Stromal cell of bone marrow (primary cell): ENCODE measurements around the gene FOXJ1.

Source experiments
- DNase-seq: peaks from one replicate; pipeline ENCODE4 v3.0.0-alpha.2; 2012; ENCODE audit warnings: low read depth

FOXJ1 gene

DNA sequence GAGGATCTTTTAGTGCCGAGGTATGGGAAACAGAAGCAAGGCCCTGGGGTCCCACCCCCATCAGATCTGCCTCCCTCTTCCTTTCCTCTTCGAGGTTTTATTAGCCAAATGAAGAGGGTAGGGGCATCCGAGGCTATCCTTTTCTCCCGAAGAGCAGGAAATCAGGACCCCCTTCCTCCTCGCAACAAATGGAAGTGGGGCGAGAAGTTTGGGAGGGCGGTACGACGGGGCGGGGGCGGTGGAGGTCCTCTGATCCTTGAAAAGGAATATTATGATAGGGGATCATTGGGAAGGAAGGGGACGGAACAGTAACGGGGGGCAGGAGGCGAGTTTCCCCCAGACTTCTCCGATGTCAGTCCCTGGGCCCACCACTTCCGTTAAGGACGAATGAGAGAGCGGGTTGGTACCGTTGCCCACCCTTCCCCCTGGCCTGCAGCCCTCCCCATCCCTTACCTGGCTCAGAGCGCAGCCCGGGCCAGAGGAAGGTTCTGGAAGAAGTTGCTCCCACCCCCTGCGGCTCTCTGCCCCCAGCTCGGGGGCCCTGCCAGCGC lies 309 bp downstream of the FOXJ1 start:
- DNase-seq = no peak

DNA sequence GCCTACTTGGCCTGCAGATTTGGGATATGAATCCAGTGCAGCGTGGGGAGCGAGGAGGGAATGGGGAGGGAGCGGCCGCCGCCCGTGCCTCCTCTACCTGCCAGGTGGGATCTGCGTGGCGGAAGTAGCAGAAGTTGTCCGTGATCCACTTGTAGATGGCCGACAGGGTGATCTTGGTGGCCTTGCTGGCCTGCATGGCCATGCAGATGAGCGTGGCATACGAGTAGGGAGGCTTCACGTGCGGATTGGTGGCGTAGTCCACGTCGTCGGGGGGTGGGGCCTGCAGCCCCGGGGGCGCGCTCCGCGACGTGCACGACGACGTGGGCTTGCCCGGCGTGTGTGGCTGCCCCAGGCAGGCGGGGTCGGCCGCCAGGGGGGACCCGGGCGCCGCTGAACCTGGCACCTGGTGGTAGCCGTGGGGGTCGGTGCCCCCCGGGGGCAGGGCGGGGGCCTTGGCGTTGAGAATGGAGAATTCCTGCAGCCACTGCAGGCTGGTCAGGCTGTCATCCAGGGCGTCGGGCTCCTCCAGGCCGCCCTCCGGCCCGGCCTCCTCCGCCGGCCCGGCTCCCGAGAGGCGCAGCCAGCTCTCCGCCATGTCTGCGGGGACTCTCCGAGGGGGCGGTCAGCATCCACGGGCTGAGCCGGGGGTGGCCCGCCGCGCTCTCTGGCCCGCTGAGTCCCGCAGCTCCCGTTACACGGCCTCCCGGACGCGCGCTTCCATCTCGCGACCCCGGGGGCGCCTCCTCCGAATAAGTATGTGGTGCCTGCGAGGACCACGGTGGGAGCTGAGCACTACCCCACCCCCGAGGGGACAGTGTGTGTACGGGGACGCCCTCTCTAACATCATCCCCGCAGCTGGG lies 1.0 kb downstream of the FOXJ1 start:
- DNase-seq = no peak

DNA sequence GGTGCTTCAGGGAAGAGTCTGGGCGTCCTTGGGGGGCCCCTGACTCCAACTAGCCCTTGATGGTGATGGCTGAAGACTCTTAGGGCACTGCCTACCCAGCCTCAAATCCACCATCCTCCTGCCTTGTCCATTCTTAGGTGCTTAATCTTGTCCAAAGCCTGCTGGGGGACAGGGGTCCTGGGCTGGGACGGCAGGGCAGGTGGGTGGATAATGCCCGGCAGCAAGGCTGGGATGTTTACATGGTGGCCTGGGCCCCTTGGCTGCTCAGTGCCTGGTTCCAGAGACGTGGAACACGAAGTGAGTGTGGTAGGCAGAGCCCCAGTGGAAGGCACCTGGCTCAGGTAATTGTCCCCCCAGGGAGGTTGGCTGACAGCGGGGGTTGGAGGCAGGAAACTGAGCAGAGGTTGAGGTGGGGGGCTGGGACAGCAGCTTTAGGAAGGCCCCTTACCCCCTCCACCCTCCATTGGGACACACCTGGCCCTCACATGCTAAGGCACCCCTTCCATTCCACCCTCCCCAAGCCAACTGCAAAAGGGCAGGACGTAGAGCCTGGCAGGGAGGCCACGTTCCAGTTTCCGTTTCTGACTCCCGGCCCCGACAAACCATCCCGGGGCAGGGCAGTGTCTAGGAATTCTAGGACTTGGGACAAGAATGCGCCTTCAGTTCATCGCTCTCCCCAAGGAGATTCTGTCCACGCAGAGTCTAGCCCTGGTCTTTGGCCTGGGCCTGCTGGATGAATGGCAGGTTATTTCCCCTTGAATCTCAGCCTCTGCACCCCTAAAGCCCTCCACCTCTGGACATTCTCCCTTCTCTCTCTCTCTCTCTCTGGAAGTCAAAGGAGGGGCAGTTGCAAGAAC lies 1.9 kb downstream of the FOXJ1 start:
- DNase-seq = no peak

DNA sequence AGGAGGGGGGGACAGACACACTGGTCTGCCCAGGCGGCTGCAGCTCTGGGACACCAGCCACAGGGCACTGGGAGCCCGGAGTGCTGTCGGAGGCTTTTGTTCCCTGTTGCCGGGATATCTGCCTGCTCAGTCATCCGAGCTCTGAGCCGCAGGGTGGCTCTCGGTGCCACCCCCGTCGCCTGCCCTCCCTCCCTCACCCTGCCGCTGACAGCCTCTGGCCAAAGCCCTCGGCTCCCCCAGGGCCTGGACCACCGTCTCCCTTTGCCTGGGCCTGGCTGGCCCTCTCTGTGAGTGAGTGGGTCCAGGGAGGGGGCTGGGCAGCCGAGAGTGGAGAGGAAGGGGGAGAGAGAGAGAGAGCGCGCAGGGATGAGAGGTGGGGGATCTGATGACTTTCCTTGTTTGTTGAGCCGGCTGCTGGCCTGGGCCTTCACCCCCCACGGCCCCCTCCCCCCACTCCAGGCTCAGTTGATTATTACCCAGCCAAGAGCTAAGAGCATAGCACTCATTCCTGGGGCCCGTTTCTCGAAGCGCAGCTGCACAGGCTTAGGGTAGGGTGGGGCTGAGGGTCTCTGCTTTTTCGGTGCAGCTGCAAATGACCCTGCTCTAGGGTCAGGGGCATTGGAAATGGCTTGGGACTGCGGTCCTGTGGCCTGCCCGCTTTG lies 2.7 kb downstream of the FOXJ1 start:
- no peak for DNase-seq

DNA sequence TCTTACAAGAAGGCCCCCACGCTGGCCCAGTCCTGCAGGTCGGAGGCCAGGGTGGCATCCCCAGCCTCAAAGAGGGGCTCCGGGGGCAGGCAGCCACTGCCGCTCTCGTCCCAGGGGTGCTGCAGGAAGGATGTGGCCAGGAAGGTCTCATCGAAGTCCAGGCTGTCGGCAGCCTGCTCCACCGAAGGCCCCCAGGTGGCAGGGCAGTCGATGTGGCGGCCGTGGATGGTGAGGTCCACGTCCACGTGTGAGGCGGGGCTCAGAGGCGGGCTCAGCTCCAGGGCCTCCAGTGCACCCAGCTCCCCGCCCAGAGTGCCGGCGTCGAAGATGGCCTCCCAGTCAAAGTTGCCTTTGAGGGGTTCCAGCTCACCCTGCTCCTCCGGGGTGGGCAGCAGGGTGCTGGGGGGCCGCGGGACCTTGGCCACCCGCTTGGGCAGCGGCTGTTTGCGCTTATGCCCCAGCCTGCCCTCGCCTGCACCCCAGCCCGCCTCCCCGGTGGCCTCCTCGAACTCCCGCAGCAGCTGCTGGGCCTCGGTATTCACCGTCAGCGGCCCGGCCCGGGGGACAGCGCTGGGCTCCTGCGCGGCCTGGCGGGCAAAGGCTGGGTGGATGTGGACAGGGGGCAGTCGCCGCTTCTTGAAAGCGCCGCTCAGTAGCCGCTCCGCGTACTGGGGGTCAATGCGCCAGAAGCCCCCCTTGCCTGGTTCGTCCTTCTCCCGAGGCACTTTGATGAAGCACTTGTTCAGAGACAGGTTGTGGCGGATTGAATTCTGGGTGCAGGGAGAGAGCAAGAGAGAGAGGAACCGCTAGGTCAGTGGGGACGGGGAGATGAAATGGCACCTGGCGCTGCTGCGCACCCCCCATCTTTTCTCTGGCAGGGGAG lies 3.5 kb downstream of the FOXJ1 start:
- DNase-seq = no peak

DNA sequence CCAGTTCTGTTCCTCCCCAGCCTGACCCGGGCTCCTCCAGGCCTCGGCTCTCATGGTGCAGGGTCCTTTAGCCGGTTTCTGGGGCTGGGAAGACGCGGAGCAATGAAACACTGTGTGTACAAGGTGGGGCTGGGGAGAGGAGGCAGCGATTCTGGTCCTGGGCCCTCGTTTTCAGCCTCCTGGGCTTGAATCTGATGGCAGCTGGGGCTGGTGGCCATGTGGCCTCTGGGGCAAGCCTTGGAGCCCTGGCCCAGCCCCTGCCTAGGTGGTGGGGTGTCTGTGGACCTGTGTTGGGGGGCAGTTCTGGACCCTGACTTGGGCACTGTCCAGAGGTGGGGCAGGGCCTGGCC lies 4.1 kb downstream of the FOXJ1 start:
- no peak for DNase-seq

DNA sequence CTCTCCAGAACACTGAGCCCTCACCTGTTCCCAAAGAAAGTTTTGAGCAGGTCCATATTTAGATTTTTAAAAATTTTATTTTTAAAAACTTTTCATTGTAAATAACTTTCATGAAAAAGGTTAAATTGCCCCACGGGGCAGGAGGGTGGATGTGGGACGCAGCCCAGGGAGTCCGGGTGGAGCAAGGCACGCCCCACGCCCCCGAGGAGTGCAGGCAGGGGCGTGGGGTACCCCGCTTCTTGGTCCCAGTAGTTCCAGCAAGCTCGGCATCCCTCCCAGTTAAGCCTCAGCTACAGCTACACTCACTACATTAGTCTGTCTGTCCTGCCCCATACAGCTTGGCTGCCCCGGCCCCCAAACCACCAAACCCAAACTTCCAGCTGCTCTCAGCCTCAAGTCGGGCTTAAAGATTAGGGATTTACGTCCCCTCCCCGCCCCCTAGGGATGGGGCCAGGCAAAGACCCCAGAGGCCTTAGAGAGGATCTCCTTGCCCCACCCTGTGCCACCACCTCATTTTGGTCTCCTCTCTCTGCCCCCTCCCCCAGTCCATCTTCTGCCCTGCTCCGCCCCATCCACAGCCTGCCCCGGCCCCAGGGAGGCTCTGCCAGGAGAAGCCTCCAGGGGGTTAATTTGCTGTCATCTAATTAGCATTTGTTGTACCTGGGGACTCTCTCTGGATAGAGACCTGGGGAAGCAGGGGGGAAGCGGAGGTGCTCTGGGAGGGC lies 4.6 kb downstream of the FOXJ1 start:
- no peak for DNase-seq

DNA sequence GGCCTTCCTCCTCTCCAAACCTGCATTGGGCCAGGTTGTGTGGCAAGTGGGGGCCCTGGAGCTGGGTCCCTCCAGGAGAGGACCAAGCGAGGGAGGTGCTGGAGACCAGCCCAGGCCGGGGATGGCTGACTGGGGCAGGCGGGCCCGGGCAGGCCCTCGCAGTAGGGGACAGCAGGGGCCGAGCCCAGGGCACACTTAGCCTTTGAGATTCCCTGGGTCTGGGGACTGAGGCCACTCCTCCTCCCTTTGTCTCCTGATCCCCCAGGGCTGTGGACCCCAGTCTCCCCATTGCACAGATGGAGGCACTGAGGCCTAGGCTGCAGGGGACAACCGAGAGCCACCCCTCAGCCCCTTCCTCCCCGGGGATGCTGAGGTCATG lies 5.2 kb downstream of the FOXJ1 start:
- DNase-seq = no peak

DNA sequence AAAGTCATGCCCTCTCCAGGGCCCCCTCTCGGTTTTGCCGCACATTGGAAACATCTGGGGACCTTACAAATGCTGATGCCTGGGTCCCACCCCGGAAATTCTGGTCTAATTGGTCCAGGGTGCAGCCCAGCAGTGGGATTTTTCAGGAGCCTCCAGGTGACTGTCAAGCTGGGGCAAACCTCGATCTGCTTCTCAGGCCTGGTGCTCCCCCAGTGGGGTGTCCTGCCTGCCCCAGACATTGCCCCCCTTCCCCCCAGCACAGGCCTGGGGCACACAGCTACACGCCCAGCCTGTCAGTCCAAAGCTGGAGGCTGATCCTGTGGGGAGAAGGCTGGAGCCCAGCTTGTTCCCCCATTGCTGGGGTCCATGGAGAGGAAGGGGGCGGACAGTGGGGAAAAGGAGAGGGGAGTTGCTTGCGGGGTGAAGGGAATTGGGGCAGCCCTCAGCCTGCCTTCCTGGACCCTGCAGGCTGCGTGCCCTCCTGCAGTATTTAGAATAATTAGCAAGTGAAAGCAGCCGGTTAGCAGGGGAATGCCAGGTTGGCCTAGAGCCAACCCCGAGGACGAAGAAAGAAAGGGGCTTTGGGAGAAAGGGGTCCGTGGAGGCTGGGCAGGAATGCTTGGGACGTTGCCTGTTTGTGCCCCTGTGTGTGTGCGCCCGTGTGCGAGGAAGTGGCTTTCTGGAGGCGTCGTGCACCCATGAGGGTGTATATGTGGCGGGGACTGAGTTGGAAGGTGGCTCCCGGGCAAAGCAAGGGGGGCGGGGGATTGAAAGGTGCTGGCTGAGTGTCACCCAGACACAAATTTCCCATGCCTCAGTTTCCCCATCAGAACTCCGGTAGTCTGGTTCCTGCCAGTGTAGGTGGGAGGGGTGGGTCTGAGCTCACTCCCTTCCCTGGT lies 5.9 kb downstream of the FOXJ1 start:
- DNase-seq = no peak

DNA sequence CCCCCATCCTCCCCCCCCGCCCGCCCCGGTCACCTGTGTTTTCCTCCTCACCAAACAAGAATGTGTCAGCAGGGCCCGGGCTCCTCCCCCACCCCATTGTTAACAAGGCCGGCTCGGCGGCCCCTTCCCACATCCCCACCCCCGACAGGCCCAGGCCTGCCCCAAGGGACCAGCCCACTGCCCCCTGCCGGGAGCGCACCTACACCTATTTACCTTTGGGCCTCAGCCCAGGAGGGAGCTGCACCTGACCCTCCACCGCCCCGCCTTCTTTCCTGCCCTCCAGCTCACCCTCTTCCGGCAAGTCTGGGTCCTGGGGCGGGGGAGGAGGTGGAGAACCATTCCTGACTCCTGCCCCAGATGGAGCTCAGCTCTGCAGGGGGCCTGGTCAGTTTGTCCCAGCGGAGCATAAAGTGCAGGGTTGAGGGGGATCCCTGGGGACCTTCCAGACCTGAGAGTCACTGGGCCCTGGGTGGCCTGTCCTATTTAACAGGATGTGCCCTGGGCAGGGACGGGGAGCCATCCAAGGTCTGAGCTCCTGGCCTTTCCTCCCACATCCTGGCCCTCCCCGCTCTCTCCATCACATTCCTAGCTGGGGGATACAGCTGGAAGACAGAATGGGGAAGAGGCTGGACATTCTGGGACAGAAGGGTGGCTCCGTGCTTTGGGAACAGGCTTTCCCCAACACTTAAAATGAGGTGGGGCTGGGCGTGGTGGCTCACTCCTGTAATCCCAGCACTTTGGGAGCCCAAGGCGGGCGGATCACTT lies 8.3 kb downstream of the FOXJ1 start:
- DNase-seq = no peak

DNA sequence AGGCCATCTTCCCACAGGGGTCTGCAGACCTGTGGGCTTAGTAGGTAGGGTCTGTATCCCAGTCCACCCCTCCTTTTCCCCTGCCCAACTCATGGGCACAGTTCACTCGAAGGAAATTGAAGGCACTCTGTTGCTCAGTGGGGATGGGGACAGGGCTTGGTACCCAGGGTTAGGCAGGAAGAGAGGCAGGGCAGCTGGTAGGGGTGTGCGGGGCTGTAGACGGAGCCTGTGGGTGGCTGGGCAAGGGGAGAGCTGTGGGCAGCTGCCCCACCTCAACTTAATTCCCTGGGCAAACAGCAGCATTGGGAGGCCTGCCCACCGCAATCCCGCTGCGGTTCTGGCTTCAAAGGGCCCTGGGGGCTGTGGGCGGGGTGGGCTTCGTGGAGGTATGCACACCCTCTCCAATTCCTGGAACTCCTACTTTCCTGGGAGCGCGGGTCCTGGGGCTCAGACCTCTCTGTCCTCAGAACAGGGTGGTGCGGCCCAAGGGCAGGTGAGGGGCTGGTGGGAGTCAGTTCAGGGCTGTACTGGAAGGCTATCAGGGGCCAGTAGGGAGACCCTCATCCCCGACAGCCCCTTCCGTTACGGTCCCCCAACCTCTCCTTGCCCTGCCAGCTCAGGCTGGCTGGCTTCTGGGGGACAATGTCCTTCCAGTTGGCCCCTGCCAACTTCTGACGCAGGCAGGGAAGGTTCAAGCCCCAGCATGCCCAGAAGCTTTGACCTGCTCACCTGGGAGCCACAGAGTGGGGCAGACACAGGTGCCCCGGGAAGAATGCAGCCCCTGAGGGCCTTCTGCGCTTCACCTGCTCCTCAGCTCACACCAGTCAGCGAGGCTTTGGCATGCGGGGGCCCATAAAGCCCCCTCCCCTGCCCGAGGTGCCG lies 9.1 kb downstream of the FOXJ1 start:
- no peak for DNase-seq

DNA sequence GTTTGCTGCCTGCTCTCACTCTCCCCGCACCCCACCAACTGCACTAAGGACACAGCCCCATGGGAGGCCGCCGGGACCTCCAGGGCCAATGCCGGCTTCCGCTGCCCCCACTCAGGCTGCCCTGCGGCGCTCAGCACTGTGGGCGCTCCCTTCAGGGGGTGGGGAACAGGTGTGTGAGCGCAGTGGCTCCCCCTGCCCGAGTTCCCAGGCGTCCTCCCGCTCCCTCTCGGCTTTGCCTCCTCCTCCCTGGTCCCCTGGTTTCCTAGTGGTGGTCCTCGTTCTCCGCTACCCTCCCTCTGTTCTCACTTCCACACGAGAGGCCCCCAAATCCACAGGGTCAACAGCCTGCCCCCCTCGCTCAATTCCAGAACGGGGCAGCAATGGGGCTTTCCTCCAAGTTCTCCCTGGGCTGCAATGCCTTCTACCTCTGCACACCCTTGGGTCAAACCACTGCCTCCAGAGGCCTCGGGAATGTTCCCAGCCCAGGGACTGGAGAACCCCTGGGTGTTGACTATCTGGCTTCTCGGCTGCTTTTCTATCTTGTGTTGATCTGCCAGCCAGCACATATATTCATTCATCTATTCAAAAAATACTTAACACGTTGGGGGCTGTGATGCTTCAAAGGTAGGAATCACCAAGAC lies 9.9 kb downstream of the FOXJ1 start:
- no peak for DNase-seq

DNA sequence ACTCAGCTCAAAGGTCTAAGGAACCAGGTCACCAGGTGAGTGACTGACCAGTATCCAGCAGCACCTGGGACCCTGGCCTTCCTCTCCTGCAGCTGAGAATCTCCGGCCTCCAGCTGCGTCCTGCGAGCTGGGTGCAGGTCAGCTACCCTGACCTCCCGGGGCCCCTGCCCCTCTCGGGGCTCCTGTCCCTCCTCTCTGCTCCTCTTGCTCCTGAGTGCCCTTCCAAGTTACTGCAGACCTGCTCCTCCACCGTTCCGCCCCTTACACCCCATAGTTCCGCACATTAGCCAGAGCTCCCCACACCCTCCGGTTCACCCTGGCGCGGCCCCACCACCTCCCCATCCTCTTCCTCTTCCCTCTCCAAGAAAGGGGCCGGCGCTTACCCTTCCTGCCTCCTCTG lies 10.6 kb downstream of the FOXJ1 start:
- no peak for DNase-seq

DNA sequence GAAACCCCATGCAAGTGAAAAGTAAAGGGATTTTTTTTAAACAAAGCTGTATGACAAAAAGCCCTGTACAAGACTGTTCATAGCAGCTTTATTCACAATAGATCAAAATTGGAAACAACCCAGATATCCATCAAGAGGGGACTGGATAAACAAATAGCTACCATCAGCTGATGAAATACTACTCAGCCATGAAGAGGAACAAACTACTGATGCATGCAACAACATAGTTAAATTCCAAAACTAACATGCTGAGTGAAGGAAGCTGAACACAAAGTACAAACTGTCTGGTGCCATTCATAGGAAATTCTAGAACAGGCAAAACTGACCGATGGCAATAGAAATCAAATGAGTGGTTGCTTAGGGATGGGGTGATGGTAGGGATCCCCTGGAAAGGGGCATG lies 15.1 kb downstream of the FOXJ1 start:
- no peak for DNase-seq

DNA sequence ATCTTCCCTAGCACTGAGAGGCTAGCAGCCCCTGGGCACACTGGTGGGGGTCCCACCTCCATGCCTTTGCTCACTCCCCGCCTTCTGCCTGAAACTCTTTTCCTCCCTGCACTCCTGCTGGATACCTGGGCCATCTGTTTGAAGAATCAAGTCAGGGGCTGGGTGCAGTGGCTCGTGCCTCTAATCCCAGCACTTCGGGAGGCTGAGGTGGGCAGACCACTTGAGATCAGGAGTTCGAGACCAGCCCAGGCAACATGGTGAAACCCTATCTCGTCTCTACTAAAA lies 15.7 kb downstream of the FOXJ1 start:
- DNase-seq = no peak

DNA sequence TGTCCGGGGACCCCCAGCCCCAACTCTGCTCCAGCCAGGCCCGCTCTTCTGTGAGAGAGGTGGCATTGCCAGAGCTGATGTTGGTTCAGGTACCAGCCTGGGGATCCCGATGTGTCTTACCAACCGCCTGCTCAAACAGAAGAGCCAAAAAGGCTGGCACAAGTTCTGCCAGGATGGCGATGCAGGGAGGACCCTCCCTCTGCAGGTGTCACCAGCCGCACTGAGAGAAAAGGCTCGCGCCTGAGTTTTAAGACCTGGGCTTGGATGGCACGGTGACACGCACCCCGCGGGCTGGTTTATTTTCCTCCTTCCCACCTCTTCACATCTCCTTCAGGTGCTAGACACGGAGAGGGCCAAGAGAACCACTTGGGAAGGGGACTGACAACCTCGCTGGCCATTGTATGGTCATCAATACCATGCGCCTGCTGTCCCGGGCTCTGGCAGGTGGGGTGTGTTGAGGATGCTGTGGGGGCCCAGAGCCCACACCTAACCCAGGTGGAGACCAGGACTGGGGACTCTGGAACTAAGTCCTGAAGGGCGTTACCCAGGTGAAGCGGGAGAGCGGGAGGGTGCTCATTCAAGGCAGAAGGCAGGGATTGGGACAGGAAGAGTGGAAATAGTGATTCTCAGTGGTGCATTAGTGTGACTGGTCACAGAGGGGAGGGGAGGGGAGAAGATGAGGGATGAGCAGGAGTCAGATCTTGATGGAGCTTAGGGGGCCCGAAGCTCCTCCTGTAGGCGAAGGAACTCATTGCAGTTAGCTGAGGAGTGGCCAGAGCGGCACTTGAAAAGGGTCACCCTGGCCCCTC lies 16.3 kb downstream of the FOXJ1 start:
- DNase-seq = no peak
